Endothelial cell (in vitro differentiated cells): ENCODE results near the gene CCDC88B. TPM values are rescaled to one million over a fixed set of nuclear protein-coding genes. Genes with fewer than 3 reads are reported as not detected.

Source experiments
- DNase-seq: peaks from one replicate; pipeline ENCODE4 v3.0.0; 2021; ENCODE audit warnings: low spot score
- H3K27ac Mint-ChIP-seq: one replicate; pipeline ENCODE4 v1.8.0; 2021; ENCODE audit warnings: mixed read lengths, inconsistent platforms; ENCODE audit not compliant: unreplicated experiment
- H3K27me3 Mint-ChIP-seq: one replicate; pipeline ENCODE4 v1.8.0; 2021; ENCODE audit warnings: mild to moderate bottlenecking, moderate library complexity, mixed read lengths, inconsistent platforms; ENCODE audit not compliant: unreplicated experiment
- H3K36me3 Mint-ChIP-seq: one replicate; pipeline ENCODE4 v1.8.0; 2021; ENCODE audit warnings: mild to moderate bottlenecking, low read depth, mixed read lengths, inconsistent platforms; ENCODE audit not compliant: unreplicated experiment
- H3K4me1 Mint-ChIP-seq: one replicate; pipeline ENCODE4 v1.8.0; 2021; ENCODE audit warnings: mild to moderate bottlenecking, mixed read lengths, inconsistent platforms; ENCODE audit not compliant: unreplicated experiment
- H3K4me3 Mint-ChIP-seq: one replicate; pipeline ENCODE4 v1.8.0; 2021; ENCODE audit warnings: mild to moderate bottlenecking, mixed read lengths, inconsistent platforms; ENCODE audit not compliant: unreplicated experiment
- H3K9me3 Mint-ChIP-seq: one replicate; pipeline ENCODE4 v1.8.0; 2021; ENCODE audit warnings: mixed read lengths, inconsistent platforms; ENCODE audit not compliant: unreplicated experiment
- total RNA-seq: library from RNA; stranded (reverse); fragmentation: NEBNext Ultra II Directional; extraction: Animal tissue kit (Norgen Biotek cat#: 25700); gene quantifications from one replicate; pipeline ENCODE4 v1.2.1, GENCODE V29; 2021; ENCODE audit not compliant: unreplicated experiment
- TF ChIP-seq, protein P1 (sequence below): fragments of 200-600 bp; sonication (generic); IDR thresholded peaks from one replicate; pipeline ENCODE4 v1.5.0; 2021; ENCODE audit warnings: antibody characterized with exemption; ENCODE audit not compliant: unreplicated experiment

The CCDC88B gene
- total RNA-seq, 1 donor from 2014 or later: 8.3 TPM

DNA sequence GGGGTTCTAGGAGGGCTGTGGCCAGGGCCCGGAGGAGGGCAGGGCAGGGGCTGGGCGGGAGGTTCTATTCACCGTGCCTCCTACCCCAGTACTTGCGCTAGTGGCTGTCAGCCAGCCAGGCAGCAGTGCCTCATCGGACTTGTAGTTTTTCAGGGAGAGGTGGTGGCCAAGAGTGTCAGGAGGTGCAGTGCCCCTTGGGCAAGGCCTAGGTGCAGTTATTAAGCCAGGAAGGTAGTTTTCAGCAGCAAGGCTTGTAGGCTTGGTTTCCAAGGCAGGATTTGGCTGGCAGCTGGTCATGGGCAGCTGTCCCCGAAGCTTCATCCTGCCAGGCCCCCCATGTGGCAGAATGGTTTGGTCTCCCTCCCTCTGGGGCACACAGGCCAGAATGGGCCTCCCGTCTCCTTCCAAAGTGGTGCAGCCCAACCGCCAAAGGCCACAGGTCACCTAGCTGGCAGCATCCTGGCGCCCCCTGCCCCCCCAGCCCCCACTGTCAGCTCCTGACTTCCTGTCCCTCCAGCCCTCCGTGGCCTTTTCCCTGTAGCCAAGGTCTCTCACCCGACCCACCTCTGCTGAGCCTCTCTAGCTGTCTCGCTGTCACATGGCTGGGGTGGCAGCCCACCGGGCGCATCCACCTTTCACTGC lies 8.5 kb downstream of the CCDC88B start:
- H3K36me3 Mint-ChIP-seq: peaks cover 3% of the 10 kb centered on the region
- H3K9me3 Mint-ChIP-seq: no peaks in the 10 kb centered on the region
- no peak overlapping the region for H3K4me3 Mint-ChIP-seq
- TF ChIP-seq, protein P1, sequence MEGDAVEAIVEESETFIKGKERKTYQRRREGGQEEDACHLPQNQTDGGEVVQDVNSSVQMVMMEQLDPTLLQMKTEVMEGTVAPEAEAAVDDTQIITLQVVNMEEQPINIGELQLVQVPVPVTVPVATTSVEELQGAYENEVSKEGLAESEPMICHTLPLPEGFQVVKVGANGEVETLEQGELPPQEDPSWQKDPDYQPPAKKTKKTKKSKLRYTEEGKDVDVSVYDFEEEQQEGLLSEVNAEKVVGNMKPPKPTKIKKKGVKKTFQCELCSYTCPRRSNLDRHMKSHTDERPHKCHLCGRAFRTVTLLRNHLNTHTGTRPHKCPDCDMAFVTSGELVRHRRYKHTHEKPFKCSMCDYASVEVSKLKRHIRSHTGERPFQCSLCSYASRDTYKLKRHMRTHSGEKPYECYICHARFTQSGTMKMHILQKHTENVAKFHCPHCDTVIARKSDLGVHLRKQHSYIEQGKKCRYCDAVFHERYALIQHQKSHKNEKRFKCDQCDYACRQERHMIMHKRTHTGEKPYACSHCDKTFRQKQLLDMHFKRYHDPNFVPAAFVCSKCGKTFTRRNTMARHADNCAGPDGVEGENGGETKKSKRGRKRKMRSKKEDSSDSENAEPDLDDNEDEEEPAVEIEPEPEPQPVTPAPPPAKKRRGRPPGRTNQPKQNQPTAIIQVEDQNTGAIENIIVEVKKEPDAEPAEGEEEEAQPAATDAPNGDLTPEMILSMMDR: no peak
- H3K27me3 Mint-ChIP-seq: peaks cover 10% of the 10 kb centered on the region
- H3K27ac Mint-ChIP-seq: no peak overlapping the region
- no peak for DNase-seq
- H3K4me1 Mint-ChIP-seq: no peaks in the 10 kb centered on the region

DNA sequence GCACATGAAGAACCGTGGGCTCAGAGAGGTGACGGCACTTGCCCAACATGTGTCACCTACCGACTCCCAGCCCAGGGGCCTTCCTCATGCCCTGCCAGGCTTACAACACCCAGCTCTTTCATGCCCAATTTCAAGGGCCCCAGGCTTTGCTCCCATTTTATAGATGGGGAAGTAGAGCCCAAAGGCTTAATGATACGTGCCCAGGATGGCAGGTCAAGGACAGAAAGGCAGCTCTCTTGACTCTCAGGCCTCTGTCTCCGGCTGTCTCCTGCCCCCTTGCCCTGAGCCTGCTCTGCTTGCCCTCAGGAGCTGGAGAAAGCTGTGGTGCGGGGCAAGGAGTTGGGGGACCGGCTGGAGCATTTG lies 9.0 kb downstream of the CCDC88B start:
- no peaks in the 10 kb centered on the region for H3K9me3 Mint-ChIP-seq
- H3K27me3 Mint-ChIP-seq: peaks cover 10% of the 10 kb centered on the region
- DNase-seq: no peak
- no peak overlapping the region for H3K27ac Mint-ChIP-seq
- H3K4me3 Mint-ChIP-seq: no peak overlapping the region
- H3K36me3 Mint-ChIP-seq: peaks cover 3% of the 10 kb centered on the region
- TF ChIP-seq, protein P1: no peak
- no peaks in the 10 kb centered on the region for H3K4me1 Mint-ChIP-seq

DNA sequence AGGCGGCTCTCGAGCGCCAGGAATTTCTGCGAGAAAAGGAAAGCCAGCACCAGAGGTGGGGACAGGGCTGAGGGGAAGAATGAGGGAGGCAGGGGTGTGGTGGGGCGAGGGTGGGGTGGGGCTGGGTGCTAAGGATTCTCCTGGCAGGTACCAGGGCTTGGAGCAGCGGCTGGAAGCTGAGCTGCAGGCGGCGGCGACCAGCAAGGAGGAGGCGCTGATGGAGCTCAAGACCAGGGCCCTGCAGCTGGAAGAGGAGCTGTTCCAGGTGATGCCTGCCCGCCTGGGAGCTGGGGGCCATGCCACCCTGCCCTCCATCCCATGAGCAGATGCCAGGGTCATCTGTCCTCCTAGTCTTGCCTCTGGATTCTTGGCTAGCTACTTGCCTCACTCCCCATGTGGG lies 9.4 kb downstream of the CCDC88B start:
- Mint-ChIP-seq H3K27me3 (peaks cover 10% of the 10 kb centered on the region), H3K4me3 (no peak overlapping the region), H3K4me1 (no peaks in the 10 kb centered on the region), H3K9me3 (no peaks in the 10 kb centered on the region), H3K36me3 (peaks cover 3% of the 10 kb centered on the region), H3K27ac (no peak overlapping the region)
- DNase-seq: no peak
- TF ChIP-seq, protein P1: no peak

DNA sequence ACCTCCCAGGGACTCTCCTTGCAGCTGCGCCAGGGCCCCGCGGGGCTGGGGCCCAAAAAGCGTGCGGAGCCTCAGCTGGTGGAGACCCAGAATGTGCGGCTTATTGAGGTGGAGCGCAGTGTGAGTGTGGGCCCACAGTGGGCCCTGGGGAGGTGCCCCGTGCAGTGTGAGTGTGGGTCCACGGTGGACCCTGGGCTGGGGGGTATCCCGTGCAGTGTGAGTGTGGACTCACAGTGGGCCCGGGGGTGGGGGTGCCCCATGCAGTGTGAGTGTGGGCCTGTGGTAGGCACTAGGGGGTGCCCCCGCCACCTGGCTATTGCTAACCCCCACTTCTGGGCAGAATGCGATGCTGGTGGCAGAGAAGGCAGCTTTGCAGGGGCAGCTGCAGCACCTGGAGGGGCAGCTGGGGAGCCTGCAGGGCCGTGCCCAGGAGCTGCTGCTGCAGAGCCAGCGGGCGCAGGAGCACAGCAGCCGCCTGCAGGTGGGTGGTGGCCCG lies 11.2 kb downstream of the CCDC88B start:
- Mint-ChIP-seq H3K9me3 (no peaks in the 10 kb centered on the region), H3K36me3 (no peaks in the 10 kb centered on the region), H3K4me3 (no peak overlapping the region), H3K4me1 (peaks cover 3% of the 10 kb centered on the region), H3K27ac (no peak overlapping the region), H3K27me3 (peaks cover 7% of the 10 kb centered on the region)
- DNase-seq: no peak
- TF ChIP-seq, protein P1: no peak

DNA sequence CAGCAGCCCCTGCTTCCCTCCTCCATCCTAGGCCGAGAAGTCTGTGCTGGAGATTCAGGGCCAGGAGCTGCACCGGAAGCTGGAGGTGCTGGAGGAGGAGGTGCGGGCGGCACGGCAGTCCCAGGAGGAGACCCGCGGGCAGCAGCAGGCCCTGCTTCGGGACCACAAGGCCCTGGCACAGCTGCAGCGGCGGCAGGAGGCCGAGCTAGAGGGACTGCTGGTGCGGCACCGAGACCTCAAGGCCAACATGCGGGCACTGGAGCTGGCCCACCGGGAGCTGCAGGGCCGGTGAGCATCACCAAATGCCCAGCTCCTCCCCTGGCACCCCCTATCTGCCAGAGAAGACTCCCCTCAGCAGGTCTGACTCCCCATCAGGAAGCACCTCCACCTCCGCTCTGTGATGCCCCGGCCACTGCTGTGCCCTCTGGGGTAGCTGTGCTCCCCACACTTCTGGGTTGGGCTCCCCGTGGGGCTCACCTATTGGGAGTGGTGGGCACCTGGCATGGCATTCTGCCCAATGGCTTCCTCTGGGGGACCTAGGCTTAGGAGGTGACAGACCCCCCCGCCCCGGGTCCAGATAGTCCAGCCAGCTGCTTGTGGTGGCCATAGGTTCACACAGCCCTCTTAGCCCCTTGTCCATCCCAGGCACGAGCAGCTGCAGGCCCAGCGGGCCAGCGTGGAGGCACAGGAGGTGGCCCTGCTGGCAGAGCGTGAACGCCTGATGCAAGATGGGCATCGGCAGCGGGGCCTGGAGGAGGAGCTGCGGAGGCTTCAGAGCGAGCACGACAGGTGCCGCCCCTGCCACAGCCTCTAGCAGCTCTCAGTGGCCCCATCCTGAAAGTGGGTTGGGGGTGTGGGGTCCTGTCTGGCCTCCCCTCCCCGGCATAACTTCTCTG lies 12.3 kb downstream of the CCDC88B start:
- no peak for DNase-seq
- peaks cover 5% of the 10 kb centered on the region for H3K27me3 Mint-ChIP-seq
- no peak overlapping the region for H3K4me3 Mint-ChIP-seq
- no peak overlapping the region for H3K27ac Mint-ChIP-seq
- H3K36me3 Mint-ChIP-seq: no peaks in the 10 kb centered on the region
- H3K4me1 Mint-ChIP-seq: peaks cover 10% of the 10 kb centered on the region
- H3K9me3 Mint-ChIP-seq: no peaks in the 10 kb centered on the region
- TF ChIP-seq, protein P1: no peak
